ENCODE results near the gene BUB1. TPM values are rescaled to one million over a fixed set of nuclear protein-coding genes. Genes with fewer than 3 reads are reported as not detected.

Gene BUB1
- total RNA-seq, 1 donor from 2014 or later = 4.8 TPM

DNA sequence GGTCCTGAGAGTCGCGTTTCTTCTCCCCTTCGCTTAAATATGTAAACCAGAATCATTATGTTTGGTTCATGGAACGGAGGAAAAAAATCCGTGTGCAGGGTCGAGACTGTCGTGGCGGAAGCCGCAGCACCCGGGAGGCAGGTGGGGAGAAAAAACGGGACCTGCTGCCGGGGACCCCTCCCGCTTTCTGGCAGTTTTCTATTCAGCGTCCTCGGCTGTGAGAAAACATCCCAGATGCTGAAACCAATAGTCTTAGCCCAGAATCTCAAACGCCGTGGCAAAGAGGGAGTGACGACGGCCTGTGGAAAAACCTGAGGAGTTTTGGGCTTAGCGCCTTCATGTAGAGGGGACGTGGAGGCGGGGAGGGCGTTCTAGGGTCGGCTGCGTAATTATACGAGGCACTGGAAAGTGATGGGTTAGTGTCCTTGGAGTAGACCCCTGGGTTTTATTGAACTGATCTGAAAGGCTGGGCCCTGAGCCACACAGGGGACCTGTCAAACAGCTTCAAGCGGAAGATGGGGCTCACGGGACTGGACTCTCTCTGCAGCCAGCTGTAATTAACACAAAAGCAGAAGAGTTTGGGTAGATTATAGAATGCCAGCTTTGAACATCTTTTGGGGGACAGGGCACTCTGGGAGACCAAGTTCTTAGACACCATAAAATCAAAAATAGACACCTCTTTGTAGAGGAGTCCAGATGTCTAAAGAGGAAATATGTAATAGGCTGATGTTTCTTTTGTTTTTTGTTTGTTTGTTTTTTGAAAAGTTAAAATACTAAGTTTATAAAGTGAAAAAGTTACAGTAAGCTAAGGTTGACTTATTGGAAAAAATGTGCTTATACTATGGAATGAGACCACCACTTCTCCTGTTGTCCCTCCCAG is 834 bp upstream of the BUB1 start:
- intact Hi-C loops (cut with DNase I) = no loop called here
- TF ChIP-seq CTCF (IDR thresholded peaks at IDR 0.05) = no peak
- Histone ChIP-seq H3K36me3 (no peaks in the 10 kb centered on the region), H3K27me3 (ENCODE audit: low read depth) (no peaks in the 10 kb centered on the region), H3K4me3 (peak overlapping the region; percentile 83), H3K4me1 (peaks cover 25% of the 10 kb centered on the region), H3K27ac (peak overlapping the region; percentile 91), H3K9me3 (no peaks in the 10 kb centered on the region)
- ATAC-seq (peak; percentile 5 to 53), DNase-seq (peak; percentile 50)

GRCh38 chr2:110677080-110677479 is 783 bp downstream of the BUB1 start:
- no peak for ATAC-seq
- no peaks in the 10 kb centered on the region for H3K9me3 ChIP-seq
- intact Hi-C loops (cut with DNase I) = no loop called here

GRCh38 chr2:110675679-110676078 is 2.2 kb downstream of the BUB1 start:
- ATAC-seq = no peak
- TF ChIP-seq CTCF (IDR thresholded peaks at IDR 0.05) = no peak
- no peak for DNase-seq
- intact Hi-C loops (cut with DNase I) = no loop called here
- Histone ChIP-seq H3K9me3 (no peaks in the 10 kb centered on the region), H3K4me1 (peaks cover 25% of the 10 kb centered on the region), H3K27me3 (ENCODE audit: low read depth) (no peaks in the 10 kb centered on the region), H3K27ac (no peak overlapping the region), H3K4me3 (no peak overlapping the region), H3K36me3 (no peaks in the 10 kb centered on the region)

More at GRCh38 chr2:110677080-110677479, 783 bp downstream of the BUB1 start:
- H3K27me3 ChIP-seq (ENCODE audit: low read depth) = no peaks in the 10 kb centered on the region
- no peak for DNase-seq
- no peak overlapping the region for H3K4me3 ChIP-seq
- H3K4me1 ChIP-seq = peaks cover 25% of the 10 kb centered on the region
- H3K27ac ChIP-seq = no peak overlapping the region
- no peaks in the 10 kb centered on the region for H3K36me3 ChIP-seq
- TF ChIP-seq CTCF (IDR thresholded peaks at IDR 0.05) = no peak

DNA sequence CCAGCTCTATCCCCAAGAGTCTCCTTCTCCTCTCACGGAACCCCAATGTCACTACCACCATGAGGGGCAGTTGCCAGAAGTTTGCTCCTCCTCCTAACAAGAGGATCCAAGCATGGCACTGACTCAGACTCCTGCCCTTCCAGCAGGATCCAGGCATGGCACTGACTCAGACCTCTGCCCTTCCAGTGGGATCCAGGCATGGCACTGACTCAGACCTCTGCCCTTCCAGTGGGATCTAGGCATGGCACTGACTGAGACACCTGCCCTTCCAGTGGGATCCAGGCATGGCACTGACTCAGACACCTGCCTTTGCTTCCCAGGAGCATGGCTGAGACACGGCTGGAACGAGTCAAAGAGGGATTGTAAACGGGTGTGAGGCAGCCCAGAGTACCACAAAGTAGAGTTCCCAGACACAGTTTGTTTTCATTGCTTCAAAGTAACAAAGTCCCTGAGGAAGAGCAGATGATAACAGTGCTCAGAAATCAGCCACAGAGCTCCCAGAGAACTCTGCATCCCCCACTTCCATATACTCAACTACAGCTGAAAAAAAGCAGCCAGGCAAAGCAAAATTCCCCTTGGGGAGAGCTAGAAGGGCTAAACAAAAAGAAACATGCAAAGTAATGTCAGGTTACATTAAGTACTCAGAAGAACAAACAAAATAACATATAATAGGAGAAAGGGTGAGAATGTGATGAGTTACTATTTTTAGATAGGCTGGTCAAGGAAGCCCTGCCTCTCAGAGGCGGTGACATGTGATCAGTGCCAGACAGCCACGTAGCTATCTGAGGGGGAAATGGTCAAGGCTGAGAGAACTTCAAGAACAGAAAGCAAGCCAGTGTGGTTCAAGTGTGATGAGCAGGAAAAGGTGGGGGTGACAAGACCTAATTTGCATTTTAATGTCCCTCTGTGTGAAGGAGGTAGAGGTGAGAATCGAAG is 3.0 kb downstream of the BUB1 start:
- intact Hi-C loops (cut with DNase I) = no loop called here
- ATAC-seq (peak in 1 of 2 donors; percentile 45), DNase-seq (peak; percentile 51)
- Histone ChIP-seq H3K4me1 (peaks cover 21% of the 10 kb centered on the region), H3K27ac (peak overlapping the region; percentile 39), H3K27me3 (ENCODE audit: low read depth) (no peaks in the 10 kb centered on the region), H3K36me3 (no peaks in the 10 kb centered on the region), H3K4me3 (no peak overlapping the region), H3K9me3 (no peaks in the 10 kb centered on the region)
- TF ChIP-seq CTCF (IDR thresholded peaks at IDR 0.05) = no peak

DNA sequence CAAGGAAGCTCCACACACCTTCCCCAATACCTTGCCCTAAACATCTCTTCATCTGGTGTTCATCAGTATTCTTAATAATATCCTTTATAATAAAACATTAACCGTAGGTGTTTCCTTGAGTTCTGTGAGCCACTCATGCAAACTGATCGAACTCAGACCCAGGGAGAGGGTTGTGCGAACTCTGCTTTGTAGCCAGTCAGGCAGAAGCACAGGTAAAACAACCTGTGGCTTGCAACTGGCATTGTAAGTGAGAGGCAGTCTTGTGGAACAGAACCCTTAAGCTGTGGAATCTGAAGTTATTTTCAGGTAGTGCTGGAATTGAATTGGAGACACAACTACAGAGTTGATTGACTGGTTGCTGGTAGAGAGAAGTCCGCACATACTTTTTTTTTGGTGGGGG is 4.7 kb downstream of the BUB1 start:
- TF ChIP-seq CTCF (IDR thresholded peaks at IDR 0.05) = no peak
- no peaks in the 10 kb centered on the region for H3K27me3 ChIP-seq (ENCODE audit: low read depth)
- no peak overlapping the region for H3K4me3 ChIP-seq
- H3K4me1 ChIP-seq = peaks cover 17% of the 10 kb centered on the region
- H3K36me3 ChIP-seq = no peaks in the 10 kb centered on the region
- no peaks in the 10 kb centered on the region for H3K9me3 ChIP-seq
- ATAC-seq = no peak
- intact Hi-C loops (cut with DNase I) = no loop called here
- no peak for DNase-seq
- H3K27ac ChIP-seq = no peak overlapping the region
